ENCODE results near the gene LLPH.

DNA sequence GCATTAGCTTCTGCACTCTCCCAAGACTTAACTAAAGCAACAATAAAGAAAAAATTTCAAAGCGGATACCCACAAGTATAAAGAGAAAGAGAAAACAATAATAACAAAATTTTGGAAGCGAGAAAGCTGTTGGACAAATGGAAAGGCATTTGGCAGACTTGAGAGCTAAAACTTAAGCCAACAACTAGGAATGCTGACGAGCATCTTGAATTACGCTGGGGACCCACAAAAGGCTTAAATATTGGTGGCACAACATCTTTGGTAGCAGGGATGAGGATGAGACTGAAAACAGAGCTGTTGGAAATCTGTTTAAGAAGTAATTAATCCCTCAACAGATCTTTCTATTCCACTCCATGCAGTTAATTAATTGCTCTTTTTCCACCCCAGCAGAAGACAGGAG lies 49.8 kb downstream of the LLPH start:
- TF ChIP-seq, protein P1, sequence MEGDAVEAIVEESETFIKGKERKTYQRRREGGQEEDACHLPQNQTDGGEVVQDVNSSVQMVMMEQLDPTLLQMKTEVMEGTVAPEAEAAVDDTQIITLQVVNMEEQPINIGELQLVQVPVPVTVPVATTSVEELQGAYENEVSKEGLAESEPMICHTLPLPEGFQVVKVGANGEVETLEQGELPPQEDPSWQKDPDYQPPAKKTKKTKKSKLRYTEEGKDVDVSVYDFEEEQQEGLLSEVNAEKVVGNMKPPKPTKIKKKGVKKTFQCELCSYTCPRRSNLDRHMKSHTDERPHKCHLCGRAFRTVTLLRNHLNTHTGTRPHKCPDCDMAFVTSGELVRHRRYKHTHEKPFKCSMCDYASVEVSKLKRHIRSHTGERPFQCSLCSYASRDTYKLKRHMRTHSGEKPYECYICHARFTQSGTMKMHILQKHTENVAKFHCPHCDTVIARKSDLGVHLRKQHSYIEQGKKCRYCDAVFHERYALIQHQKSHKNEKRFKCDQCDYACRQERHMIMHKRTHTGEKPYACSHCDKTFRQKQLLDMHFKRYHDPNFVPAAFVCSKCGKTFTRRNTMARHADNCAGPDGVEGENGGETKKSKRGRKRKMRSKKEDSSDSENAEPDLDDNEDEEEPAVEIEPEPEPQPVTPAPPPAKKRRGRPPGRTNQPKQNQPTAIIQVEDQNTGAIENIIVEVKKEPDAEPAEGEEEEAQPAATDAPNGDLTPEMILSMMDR (conservative IDR thresholded peaks at IDR 0.05; ENCODE audit: low read depth, low read length), result no peak
- no peak for TF ChIP-seq EZH2 (IDR thresholded peaks at IDR 0.05; ENCODE audit: borderline replicate concordance, low read depth, low read length, poor library complexity, severe bottlenecking)

Measured in A673 (cell line).